ENCODE results near the gene MSI2.
A peak's percentile ranks its signal among the peaks of the same experiment; 100 is the strongest.
"Not testable (repeated sequence)": the region's sequence is repeated elsewhere in the genome, so short reads cannot be mapped to it uniquely, and the experiment has no call there.

MSI2 gene

DNA sequence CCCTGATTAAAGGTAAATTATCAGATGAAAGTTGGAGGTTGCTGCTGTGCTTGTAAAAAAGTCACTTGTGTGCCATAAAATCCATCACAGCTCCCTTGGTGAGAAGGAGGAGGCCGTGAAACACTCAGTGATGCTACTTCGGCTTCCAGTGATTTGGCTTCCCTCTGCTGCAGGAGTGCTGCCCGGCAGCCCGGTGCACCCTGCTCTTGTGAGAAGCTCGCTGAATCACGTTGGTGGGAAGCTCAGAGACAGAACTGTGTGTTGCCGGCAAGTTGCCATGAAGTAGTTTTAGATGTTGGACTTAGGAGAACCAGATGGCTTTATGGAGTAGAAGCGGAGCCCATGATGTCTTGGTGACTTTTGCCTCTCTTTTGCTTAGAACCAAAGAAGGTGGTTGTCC lies 33.3 kb downstream of the MSI2 start:
- no peak for DNase-seq (ENCODE audit: low read depth in 2 of 2)

DNA sequence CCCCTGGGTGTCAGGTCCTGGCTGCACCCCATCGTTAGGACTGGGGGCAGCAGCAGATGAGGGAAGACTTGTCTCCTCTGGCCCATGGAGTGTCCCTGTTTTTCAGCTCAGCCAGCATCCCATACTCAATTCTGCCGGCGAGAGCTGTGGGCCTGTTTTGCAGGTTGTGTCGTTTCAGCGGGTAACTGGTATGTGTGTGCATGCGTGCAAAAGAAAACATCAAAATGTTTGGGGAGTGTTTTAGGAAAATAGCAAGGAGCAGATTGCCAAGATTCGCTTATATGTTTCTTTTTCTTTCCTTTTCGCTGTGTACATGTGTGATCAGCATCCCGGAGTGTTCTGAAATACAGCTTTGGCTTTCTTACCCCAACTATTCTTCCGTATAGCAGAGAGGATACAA lies 34.7 kb downstream of the MSI2 start:
- DNase-seq (ENCODE audit: low read depth in 2 of 2), result no peak

DNA sequence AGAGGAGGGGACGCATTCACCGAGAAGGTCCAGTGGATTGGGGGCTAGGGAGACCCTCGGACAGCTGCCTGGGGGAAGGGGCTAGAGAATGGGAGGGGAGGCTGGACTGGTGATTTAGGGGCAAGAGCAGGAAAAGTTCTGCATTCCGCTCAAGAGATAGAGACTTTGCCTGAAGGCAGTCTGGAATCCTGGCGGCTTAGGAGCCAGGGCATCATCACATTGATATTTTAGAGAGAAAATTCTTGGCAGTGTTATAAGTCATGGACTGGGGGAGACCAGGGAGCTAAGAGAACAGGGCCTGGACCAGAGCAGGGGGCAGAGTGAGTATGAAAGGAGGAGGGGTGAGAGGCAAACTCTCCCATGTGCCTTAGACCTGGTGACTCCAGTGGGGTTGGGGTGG lies 35.8 kb downstream of the MSI2 start:
- DNase-seq (ENCODE audit: low read depth in 2 of 2), result no peak

DNA sequence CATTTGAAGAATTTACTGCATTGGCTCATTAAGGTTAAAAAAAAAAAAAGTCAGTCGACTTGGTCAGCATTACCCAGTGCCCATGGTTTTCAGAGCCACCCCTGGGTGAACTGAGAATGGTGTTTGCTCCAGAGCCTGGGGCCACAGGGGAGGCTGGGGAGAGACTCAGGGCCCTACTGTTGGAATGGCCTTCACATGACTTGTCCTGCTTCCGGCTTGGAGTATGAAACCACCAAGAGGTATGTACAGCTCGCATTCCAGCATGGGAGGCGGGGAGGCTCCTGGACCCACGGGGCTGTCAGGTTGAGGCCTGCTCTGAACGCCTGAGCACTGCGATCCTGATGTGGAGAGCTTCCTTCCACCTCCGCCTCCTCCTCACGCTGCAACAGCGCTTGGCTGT lies 36.8 kb downstream of the MSI2 start:
- no peak for DNase-seq (ENCODE audit: low read depth in 2 of 2)

DNA sequence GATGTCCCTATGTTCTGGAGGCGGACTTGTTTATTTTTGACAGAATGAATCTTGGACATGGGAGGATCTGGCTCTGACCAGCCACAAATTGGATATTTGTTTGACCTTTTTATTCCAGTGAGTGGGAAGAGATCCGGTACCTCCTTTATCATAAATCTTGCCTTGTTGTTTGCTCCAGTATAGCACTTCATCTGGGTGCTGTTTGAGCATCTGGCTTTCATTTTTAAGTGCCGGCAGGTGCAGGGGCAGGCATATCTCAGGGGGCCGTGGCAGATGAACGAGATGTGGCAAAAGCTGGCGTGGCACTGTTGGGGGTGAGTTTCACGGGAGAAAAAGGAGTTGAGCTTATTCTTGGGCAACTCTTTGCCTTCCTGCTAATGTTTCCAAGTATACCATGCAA lies 37.8 kb downstream of the MSI2 start:
- no peak for DNase-seq (ENCODE audit: low read depth in 2 of 2)

DNA sequence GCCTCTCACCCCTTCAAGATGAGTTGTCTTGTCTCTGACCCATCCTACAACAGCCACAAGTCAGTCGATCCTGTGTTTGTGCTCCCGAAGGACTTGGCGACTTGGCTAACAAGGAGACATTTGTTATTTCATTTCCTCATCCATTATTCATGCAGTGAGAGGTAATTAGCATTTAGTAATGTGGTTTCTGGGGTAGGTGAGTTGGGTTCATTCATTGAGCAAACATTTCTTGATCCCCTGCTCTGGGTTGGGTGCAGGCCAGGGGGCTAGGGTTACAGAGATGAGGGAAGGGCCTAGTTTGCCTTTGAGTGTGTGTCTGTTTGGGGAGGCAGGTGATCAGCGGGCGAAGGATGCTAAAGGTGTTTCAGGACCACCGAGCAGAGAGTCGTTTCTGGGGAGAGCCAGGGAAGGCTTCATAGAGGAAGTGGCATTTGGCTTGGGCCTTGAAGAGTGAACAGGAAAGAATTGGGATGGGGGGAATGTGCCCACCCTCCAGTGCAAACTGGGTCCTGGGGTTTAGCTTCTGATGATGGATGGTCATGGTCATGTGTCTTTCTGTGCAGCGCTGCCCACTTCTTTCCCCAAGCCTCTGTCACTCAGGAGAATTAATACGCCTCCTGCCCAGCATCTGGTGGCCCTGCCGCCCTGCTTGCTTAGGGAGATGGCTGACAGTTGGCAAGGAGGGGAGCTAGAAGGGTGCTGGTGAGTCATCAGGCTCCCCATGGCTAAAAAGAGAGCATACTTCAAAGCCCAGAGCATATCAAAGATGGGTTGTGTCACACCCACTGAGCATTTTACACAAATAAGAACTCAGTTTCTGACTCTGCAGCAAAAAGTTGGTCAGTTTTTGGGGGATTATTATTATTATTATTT lies 38.5 kb downstream of the MSI2 start:
- peak; percentile 11 to 28 for DNase-seq (ENCODE audit: low read depth in 2 of 2)

DNA sequence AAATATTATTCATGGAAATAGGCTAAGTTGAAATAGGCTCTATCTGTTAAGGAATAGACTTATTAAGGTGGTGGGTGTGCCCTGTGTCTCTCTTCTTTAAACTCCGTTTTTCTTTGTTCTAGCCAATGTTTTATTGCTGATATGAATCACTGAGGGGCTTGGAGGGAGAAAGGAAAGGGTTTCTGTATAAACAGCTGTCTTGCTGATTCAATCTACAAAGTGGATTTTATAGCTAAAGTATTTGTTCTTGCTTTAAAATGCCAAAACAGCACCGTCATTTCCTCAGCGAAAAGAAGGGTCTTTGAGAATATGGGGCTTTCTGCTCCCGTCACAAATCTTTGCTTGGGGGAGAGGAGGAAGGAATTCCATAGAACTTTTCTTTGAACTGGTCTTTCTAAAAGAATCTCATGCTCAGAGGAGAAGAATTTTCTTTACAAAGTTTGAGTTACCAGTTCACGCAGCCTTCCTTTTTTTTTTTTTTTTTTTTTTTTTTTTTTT lies 39.3 kb downstream of the MSI2 start:
- DNase-seq (ENCODE audit: low read depth in 2 of 2), result no peak

DNA sequence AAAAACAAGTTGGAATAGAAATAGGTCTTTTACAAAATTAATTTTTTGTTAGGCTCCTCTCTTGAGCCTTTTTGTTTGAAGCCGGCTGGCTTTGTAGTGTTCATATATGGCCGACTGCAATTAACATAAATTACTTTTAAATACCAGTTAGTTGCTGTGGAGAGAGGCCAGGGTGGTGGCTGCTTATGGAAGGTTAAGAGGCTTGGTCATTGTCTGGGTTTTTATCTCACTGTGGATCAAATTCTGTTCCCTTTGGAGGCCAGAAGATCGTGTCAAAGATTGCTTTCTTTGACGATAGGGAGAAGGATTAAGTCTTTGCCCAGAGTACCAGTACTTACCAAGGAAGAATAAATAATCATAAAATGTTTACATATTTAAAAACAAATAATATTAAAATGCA lies 39.9 kb downstream of the MSI2 start:
- DNase-seq (ENCODE audit: low read depth in 2 of 2), result no peak

DNA sequence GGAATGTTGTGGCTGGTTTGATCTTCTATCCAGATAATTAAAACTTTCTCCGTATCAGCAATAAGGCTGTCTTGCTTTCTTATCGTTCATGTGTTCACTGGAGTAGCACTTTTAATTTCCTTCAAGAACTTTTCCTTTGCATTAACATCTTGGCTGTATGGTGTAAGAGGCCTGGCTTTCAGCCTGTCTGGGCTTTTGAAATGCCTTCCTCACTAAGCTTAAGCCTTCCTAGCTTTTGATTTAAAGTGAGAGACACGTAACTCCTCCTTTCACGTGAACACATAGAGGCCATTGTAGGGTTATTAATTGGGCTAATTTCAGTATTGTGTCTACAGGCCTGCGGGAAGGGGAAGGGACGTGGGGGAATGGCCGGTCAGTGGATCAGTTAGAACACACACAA lies 42.9 kb downstream of the MSI2 start:
- no peak for DNase-seq (ENCODE audit: low read depth in 2 of 2)

DNA sequence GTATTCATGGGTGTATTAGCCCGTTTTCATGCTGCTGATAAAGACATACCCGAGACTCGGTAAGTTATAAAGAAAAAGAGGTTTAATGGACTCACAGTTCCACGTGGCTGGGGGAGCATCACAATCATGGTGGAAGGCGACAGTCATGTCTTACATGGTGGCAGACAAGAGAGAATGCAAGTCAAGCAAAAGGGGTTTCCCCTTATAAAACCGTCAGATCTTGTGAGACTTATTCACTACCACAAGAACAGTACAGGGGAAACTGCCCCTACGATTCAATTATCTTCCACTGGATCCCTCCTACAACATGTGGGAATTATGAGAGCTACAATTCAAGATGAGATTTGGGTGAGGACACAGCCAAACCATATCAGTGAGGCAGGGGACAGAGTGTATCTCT lies 44.3 kb downstream of the MSI2 start:
- DNase-seq (ENCODE audit: low read depth in 2 of 2), result not testable (repeated sequence)

DNA sequence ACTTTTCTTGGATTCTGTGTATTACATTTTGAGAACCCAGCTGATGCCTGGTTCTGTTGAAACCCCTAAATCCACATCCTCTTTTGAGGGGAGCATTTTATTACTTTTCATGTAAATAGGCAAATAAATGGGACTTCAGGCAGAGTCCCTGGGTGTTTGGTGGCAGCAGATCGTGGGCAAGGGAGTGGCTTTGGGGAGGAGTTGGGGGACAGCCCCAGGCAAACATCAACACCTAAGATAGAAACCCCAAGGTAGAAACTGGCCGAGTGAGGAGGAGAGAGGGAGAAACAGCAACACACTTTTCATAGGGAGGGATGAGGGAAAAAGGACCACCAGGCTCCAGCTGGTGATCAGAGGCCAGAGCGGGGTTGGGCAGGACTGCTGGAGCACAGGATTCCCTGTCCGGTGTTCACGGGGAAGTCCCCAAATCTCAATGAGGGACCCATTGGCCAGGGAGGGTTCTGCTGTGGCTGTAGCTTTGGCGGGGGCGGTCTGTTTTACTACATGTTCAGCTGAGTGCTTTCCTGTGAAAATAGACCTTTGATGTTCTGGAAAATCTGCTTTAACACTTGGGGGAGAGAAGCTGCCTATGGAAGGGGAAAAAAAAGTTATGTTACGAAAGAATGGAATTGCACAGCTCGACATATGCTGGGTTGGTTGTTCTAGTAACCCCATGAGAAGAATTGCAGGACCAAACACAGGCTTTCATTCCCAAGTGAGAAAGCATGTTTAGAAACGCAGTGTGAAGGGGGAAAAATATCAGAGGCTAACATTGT lies 46.6 kb downstream of the MSI2 start:
- DNase-seq (ENCODE audit: low read depth in 2 of 2), result no peak

DNA sequence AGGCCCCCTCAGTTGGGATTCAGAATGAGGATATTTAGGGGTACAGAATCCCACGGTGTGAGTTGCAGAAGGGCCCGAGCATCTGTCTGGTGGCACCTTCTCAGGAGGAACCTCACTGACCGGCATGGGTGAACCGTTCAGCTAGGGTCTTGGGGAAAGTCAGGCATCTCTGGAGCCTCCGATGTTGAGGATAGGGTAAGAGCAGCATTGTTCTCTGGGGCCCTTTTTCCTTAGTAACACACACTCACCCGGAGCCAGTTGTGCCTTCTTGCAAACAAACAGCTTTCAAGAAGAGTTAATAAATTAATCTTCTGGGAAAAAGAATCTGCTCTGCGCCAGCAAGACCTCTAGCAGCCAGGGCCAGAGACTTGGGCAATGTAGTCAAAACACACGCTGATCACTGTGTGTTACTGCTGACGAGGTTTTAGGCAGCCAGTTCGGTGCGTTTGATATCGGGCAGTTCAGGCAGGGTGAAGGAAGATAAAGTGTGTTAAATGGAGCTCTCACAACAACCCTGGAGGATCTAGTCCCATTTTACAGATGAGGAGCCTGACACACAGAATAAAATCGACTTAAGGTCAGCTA lies 48.9 kb downstream of the MSI2 start:
- DNase-seq (ENCODE audit: low read depth in 2 of 2), result no peak

DNA sequence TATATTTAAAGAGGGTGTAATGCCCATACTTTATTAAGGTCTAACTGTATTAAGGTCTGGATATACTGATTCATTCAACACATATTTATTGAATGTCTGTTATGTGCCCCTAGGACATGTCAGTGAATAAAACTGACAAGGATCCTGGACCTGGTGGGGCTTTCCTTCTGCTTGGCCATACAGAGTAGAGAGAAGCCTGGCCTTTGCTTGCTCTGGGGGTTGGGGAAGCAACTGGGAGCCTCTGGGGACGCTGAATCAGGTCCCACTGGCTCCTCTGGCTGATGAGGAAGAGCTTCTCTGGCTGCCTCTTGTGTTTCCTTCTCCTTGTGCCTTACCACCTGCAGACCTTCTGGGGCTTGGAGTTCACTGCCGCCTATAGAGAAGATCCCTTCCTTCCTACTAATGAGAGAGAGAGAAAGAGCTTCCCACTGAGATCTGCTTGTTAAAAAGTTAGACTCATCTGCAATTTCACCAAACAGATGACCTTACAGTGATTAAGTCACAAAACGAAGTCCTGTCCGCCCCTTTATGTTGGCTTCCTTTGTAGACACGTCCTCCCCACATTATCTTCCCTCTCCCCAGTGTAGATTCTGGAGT lies 49.7 kb downstream of the MSI2 start:
- no peak for DNase-seq (ENCODE audit: low read depth in 2 of 2)

DNA sequence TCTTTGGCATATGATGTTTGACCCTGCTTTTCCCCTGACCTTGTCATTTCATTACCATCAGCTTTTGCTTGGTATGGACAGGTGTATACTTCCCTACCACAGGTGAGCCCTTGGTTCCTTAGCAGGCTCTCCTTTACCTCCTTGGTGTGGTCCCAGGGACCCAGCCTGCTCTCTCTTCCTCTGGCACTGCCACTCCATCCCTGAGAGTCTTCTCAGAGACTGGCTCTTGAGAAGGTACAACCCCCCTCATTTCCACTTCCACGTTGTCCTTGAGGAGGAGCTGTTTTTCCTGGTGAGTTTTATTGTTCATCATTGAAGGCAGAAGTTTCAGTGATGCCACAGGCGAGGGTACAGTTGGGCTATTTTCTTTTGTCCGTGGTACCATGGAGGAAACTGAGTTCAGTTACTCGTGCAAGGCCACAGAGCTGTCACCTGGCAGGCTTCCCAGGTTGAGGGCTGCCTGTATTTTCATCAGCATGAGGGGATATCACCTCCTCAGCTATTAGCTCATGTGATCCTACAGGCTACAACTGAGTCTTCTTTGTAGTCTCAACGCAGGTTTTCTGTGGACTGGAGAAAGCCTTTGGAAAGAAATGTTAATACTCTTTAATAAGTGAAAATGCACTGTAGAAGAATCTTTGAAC lies 52.3 kb downstream of the MSI2 start:
- no peak for DNase-seq (ENCODE audit: low read depth in 2 of 2)

DNA sequence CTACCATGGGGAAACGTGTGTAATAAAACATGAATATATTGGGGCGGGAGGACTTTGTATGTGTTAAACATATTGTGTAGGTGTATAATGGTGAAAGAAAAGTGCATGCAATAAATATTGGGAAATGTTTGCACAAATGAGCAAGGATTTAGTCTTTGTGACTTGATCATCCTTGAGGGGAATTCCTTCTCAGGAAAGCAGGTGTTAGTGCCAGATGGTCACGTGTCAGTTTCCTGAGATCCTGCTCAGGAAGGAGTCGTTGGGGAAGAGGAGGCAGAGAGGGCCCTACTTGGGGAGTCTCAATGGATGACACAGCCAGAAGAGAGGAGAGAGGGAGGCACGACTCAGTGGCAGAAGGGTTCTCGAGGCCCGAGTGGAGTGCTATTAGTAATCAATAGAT lies 53.2 kb downstream of the MSI2 start:
- DNase-seq (ENCODE audit: low read depth in 2 of 2), result no peak

DNA sequence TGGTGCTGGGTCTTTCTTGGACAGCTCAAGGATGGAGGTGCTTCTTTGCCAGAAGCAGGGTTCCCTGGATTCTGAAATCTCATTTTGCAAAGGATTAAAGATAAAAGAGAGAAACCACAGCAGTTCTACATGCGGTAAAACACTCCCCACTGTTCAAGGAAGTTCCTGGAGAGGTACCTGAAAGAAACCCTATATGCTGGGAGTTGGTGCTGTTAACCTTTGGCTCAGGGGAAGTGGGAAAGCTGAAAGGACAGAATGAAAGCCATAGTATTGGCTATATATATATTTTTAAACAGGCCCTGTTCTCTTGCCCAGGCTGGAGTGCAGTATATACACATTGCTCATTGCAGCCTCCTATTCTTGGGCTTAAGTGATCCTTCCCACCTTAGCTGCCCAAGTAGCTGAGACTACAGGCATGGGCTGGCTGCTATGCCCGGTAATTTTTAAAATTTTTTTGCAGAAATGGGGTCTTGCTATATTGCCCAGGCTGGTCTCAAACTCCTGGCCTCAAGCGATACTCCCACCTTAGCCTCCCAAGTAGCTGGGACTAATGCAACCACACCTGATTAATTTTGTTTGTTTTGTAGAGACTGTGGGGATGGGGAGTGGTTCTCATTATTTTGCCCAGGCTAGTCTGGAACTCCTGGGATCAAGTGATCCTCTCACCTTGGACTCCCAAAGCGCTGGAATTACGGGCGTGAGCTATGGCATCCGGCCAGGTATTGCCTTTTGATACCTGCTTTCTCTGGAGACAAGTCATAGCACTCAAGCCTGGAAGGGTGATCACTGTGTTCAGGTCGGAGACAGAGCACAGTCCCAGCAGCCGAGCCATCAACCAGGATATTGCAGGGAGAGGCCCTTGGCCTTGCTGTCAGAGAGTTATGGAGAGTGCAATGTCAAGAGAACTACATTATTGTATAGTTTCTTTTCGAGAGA lies 55.2 kb downstream of the MSI2 start:
- no peak for DNase-seq (ENCODE audit: low read depth in 2 of 2)

DNA sequence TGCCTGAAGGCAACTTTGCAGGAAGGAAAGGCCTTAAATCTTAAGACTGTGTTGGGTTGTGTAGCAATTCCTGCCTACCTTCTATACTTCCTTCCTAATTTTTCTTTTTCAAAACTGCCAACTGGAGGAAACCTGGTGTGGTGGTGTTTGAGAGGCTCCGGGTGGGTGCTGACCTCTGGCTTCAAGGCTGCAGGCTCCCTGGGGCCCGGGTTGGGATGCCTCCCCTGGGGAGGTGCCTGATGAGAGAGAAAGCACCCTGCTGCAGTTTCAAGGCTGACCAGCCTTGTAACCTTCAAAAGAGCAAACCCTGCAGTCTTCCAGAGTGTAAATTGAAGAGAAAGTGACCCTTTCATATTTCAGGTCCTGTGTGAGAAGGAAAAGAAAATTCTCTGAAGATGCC lies 55.9 kb downstream of the MSI2 start:
- DNase-seq (ENCODE audit: low read depth in 2 of 2), result no peak

DNA sequence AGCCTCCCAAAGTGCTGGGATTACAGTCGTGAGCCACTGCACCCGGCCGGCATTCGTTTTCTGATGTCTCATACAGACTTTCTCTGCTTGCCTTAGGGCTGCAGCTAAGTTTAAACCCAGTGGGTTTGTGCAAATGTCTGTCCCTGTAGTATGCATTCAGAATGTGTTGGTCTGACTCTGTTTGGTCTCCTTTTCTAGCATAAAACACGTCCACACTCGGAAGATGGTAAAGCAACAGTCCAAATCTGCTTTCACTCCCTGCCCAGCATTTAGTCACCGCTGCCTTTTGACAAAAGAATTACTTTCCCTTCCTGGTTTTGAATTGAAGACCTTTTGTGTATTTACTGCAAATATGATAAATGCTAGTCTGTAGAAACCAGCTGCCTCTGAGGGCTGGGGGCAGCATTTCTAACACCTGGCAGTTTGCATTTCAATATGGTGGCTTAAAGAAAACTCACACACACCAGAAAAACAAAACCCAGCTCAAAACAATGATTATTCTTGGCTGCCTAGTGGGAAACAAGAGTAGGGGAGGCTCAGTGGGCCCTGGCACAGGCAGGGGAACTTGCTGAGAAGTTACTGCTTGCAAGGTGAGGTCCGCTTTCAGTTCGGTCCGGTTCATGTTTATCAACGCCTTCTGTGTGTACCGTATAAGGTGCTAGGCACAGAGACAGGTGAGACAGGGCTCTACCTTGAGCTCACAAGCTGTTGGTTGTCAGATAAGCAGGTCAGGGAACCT lies 56.9 kb downstream of the MSI2 start:
- no peak for DNase-seq (ENCODE audit: low read depth in 2 of 2)

DNA sequence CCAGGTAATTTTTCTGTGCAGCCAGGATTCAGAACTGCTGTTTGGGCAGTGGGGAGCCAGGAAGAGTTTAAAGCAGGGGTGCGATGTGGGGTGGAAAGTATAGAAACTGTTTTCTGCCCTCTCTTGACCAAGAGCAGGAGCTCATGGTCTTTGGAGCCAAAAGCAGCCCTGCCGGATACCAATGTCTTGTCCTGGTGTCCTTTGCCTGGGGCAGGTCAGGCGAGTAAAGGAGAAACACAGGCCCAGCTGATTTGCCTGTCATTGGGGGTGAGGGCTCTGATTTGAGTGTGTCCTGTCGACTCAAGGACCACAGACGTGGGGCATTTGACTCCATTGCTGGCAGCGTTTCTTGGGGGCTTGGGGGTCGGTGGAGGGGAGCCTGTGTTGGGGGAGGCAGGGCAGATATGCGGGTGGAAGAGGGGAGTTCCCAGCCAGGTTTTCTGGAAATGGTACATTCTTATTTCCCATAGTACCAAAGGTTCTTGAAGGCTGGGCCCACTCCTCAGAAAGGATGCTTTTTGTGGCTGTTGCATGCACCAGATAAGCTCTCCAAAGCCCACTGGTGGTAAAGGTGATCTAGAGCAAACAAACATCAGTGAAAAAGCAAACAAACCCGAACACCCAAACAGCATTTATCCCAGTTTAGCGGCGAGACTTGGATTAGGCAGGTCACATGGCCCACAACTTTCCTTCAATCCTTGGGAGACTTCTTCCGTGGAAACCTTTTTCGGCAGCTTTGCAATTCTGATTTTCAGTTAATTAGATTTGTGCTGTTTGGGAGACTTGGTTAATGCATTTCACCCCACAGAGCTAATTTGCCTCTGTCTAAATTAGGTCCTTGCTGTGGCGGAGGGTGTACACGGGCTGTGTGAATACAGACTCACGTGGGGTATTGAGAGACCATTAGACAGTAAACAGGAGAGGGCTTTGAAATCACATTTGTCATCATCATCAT lies 59.0 kb downstream of the MSI2 start:
- DNase-seq (ENCODE audit: low read depth in 2 of 2), result no peak
